Dedifferentiated amniotic fluid mesenchymal stem cell (primary cell): ENCODE data around the gene CPEB4.

Experiments used
- DNase-seq: peaks from one replicate; pipeline ENCODE4 v3.0.0-alpha.2; 2016; ENCODE audit errors: extremely low spot score

The CPEB4 gene

GRCh38 chr5:173858670-173859407 is 29.3 kb upstream of the CPEB4 start:
- no peak for DNase-seq

DNA sequence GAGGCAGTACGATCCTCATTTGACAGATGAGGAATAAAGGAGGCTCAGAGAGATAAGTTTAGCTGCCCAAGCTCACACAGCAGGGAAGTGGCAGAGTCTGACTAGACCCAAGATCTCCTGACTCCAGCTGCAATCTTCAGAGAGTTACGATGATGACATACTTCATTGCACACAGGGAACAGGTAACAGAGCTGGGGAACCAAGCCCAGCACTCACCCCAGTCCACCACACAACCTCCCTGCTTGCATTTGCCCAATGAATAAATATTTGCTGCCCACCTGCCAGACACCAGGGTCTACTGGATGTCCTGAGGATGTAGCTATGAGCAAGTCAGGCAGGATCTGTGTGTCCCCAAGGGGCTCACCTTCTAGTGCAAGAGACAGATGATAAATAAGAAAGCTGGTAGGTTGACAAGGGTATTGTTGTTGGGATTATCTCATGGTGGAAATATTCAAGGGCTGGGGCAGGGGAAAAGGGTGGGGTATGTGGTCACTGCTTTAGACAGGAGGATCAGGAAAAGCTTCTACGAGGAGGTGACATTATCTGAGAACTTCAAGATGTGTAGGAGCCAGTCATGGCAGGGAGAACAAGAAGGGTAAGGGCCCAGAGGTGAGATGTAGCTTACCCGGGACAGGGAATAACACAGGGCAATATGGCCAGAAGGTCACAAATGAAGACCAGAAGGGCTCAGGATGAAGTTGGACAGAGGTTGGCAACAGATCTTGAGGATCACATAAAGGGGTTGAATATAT is 28.6 kb upstream of the CPEB4 start:
- no peak for DNase-seq

DNA sequence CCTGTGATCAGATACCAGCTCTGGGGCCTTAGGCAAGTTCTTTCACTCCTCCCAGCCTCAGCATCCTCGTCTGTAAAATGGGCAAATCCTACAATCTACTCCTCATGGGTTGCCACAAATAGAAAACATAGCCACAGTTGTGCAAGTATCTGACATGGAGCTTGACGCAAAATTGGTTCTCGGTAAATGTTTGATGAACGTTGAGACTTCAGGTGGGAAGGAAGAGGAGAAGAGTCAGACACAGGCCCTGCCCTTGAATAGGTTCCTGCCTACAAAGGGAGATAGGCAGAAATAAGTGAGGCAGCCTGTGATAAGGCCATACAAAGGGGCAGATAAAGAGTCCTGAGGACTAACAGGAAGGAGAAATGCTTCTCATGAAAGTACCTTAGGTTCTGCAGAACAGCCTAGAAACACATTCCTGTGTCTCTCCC is 26.1 kb upstream of the CPEB4 start:
- DNase-seq, result no peak

- no peak for DNase-seq
Measured at GRCh38 chr5:173863359-173863758, 24.8 kb upstream of the CPEB4 start.

DNA sequence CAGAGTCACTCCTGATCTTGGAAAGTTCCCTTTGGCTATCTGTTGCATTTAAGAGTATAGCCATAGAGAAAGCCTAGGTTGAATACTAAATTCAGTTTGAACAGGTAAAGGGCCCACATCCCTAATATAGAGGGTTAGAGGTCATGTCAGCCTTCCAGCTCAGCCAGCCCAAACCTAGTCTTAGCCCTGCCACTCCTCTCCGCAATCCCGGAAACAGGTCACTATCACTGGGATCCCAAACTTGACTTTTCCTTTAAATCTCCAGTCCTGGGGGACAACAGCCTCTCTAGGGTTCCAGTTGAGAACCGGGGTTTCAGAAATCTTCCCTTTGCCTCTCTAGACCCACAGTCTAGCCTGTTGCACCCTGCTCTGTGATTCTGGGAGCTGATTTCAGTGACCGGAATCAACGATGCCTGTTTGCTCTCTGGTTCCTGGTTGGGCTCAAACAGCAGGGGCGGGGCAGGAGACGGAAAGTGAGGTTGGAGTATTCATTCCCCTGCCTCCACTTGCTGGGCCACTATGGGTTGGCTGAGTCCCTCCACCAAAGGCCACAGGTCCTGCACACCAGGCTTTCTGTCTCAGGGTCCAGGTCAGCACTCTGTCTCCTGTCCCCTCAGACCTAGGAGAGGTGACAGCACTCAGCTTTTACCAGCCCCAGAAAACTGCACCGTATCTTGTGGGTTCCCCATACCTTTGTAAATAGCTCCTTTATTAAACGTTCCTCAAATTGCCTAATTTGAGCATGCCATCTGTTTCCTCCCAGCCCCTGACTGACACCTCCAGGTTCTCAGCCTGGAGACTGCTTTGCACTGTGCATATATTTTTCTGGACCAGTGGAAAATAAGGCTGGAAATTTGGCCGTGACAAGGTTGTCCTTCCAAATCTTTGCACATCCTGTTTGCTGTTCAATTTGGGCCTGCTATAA is 23.8 kb upstream of the CPEB4 start:
- no peak for DNase-seq

DNA sequence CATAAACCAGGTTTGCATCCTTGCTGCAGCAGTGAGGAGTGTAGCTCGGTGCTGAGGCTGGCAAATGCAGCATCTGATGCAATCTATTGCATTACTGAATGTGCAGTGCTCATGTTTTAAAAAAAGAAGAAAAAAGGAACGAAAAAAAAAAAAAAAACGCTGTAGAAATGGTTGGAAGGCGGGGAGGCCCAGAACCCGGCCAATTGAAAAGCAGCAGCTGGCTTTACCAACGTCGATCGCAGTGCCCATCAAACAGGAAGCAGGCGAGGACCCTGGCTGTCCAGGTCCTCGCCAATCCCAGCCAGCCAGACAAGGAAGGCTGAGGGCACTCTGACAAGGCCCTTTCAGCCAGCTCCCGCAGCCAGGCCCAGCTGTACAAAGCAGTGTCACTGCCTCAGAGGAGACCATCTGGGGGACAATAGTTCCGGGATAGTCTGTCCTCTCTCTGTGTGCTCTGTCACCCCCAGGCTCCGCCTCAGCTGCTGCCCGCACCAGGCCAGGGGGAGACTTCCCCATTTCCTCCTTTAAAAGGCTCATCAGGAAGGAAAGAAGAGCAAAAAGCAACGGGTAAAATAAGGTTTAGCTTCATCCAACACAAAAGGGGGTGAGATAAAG is 21.8 kb upstream of the CPEB4 start:
- no peak for DNase-seq

DNA sequence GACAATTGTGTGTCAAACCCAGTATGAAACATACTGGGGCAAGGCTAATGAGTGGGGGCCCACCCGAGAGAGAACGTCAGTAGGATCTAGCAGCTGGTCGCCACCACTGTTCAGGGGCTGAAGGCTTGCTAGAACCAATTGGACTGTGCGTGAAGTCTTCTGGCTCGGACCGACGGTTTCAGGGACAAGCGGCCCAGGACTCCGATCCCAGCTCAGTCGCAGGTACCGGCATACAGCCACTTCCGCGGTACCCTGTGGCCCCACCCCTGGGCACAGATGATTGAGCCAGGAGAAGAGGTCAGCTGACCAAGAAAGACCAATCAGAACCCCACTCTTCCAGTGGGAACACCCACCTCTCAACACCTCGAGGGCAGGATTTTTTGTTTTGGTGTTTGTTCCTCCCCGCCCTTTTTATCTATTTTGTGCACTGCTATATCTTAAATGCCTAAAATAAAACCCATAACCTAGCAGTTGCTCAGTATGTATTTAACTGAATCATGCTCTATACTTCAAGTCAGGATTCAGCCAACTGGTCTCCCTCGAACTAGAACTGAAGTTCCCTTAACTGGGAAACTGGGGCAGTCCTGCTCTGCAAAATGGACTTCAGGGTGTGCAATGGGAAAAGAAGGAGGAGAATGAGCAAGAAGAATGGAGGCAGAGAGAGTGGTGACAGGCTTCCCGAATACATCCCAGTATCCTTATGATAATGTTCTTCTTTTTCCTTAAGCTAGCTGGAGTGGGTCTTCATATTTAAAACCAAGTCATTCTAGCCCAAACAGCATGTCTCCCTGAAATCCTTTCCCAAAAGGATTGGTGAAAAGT is 21.1 kb upstream of the CPEB4 start:
- DNase-seq, result no peak

GRCh38 chr5:173868096-173868880 is 19.9 kb upstream of the CPEB4 start:
- DNase-seq, result no peak

DNA sequence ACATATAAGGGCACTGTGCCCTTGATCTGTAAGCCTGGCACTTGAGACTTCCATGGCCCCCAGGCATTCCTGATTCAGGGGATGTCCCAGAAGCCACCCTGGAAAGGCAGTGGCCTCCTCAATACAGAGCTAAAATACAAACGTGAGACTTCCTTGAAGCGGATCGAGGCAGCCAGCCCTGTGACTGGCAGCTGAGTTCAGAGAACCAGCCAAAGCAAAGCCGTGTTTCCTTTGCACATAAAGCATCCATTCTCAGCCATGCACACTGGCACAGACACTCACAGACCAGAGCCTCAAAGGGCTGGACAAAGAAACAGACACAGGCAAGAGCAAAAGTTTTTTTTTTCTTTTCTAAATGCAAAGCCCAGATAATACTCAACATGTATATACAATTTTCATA is 18.8 kb upstream of the CPEB4 start:
- no peak for DNase-seq

GRCh38 chr5:173872957-173873305 is 15.2 kb upstream of the CPEB4 start:
- no peak for DNase-seq

- no peak for DNase-seq
Measured at GRCh38 chr5:173873306-173873922, 14.7 kb upstream of the CPEB4 start.

DNA sequence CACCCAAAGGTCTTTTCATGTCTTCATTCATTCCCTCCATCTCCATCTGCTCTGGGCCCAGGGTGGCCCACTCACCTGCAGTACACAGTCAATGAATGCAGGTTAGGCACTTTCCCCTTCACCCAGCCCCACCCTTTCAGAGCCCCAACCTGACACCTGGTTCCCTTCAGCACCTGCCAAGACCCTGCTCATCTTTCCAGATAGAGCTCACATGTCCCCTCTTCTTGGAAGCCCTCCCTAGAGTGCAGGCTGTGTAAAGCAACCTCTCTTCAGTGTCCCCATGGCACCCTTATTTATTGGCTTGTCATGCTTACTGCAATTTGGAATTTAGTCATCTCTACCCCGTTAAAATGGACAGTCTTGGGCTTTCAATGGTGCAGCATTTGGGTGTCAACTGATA is 13.0 kb upstream of the CPEB4 start:
- DNase-seq, result no peak

DNA sequence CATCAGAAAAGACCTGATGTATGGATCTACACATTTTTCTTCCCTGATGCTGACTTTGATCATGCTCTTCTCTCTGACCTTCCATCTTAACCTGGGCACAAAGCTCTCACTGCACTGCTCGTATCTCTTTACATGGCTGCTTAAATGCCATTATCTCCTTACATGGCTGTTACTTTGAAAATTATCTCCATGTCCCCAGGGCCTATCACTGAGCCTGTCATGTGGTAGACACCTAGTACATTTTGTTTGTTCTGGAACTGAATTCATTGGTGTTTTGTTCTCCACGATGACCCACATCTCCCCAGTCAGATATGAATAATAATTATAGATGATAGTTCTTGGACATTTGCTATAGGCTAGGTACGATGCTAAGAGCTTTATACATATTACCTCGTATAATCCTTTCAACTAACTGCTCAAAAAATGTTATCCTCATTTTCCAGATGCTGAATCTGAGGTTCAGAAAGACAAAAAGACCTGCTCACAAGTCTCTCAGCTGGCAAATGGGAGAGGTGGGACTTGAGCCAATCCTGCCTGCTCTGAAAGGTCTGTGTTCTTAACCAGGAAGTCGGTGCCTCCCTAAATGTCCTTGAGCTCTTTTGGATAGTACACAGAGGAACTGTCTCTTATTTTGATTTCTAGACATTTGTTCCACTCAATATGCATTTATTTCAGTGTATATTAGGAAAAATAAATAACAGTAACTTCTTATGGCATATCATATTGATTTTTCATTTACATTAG is 9.8 kb upstream of the CPEB4 start:
- DNase-seq, result no peak

- DNase-seq, result peak; percentile 69
Measured at GRCh38 chr5:173880306-173880985, 7.7 kb upstream of the CPEB4 start.

DNA sequence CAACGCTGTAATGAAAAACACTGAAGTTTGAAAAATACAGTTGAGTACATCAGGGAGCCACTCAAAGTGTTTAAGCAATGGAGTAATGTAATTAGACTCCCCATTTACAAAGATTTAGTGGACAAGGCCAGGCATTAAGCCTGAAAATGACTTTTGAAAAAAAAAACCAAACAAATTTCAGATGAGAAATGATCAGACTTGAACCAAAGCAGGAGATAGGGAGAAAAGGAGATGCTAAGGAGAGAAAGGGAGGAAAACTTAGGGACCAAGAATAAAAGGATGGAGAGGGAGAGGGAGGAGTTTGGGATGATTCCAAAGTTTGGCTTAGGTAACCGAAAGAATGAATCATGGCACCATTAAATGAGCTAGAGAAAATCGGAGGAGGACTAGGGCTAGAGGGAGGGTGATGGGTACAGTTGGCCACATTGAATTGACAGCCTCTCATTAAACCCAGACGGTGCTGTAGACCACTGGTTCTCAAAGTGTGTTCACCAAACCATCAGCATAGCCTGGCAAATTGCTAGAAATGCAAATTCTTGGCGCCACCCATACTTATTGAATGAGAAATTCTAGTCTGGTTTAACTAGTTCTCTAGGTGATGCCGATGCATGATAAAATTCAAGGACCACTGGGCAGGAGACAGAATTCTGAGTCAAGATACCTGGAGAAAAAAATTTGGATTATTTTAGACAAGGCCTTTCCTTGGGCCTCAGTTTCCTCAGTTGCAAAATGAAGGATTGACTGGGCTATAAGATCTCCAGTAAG is 6.2 kb upstream of the CPEB4 start:
- DNase-seq, result no peak

DNA sequence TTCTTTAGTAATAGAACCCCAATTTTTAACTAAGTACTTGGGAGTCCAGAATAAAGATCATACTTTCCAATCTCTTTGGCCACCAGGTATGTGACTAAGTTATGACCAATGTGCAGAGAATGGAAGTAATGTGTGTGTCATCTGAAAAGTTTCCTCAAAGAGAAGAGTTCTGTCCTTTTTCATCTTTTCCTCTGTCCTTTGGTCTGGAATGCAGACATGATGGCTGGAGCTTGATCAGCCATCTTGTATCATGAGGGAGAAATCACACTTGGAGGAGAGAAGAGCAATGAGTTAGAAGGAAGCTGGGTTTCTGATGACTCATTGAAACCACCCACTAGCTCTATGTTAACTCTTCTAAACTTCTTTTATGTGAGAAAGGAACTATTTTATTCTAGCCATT is 5.5 kb upstream of the CPEB4 start:
- no peak for DNase-seq

GRCh38 chr5:173883347-173883924 is 4.7 kb upstream of the CPEB4 start:
- no peak for DNase-seq
